Spleen (tissue), 11 donors: ENCODE results near the gene LYRM4. TPM values are rescaled to one million over a fixed set of nuclear protein-coding genes. Genes with fewer than 3 reads are reported as not detected.

Source experiments
- DNase-seq: peaks from one replicate; pipeline ENCODE4 v3.0.0-alpha.2; 2020
- H3K27ac ChIP-seq, 8 donors: fragments of 200-600 bp; sonication (generic) in 7 of 8; 1 replicate in 4 of 8; 2 replicates in 4 of 8; pipeline versions ENCODE4 v1.5.0 to v1.8.0; 2016 to 2021; ENCODE audit warnings: inconsistent platforms in 4 of 8, mild to moderate bottlenecking in 4 of 8, moderate library complexity in 1 of 8
- H3K27me3 ChIP-seq, 7 donors: fragments of 200-600 bp; sonication (generic) in 6 of 7; replicated peaks in 1 of 7; 1 replicate in 4 of 7; 2 replicates in 3 of 7; pipeline versions ENCODE4 v1.5.0 to v1.8.0; 2016 to 2021; ENCODE audit warnings: inconsistent platforms in 3 of 7, mild to moderate bottlenecking in 1 of 7
- H3K36me3 ChIP-seq, 6 donors: fragments of 200-600 bp; sonication (generic) in 5 of 6; 1 replicate in 4 of 6; 2 replicates in 2 of 6; pipeline versions ENCODE4 v1.5.0 to v1.8.0; 2016 to 2021; ENCODE audit warnings: inconsistent platforms in 2 of 6
- H3K4me1 ChIP-seq, 6 donors: fragments of 200-600 bp; sonication (generic) in 5 of 6; 1 replicate in 3 of 6; 2 replicates in 3 of 6; pipeline versions ENCODE4 v1.5.0 to v1.8.0; 2016 to 2021; ENCODE audit warnings: inconsistent platforms in 3 of 6
- H3K4me3 ChIP-seq, 8 donors: fragments of 200-600 bp; sonication (generic) in 7 of 8; 1 replicate in 4 of 8; 2 replicates in 4 of 8; pipeline versions ENCODE4 v1.5.0 to v1.8.0; 2016 to 2021; ENCODE audit warnings: inconsistent platforms in 4 of 8, mild to moderate bottlenecking in 4 of 8, moderate library complexity in 2 of 8
- H3K9me3 ChIP-seq, 8 donors: fragments of 200-600 bp; sonication (generic) in 7 of 8; 1 replicate in 4 of 8; 2 replicates in 4 of 8; pipeline versions ENCODE4 v1.5.0 to v1.8.0; 2016 to 2021; ENCODE audit warnings: inconsistent platforms in 4 of 8
- POLR2A ChIP-seq, 3 donors: fragments of 450-650 bp; IDR thresholded peaks; one replicate each; pipeline ENCODE4 v1.5.1; 2017; ENCODE audit warnings: antibody characterized with exemption in 3 of 3, mild to moderate bottlenecking in 1 of 3
- POLR2AphosphoS5 ChIP-seq, 3 donors: sonication (generic); formaldehyde crosslinking; IDR thresholded peaks; one replicate each; pipeline ENCODE4 v1.5.1; 2017; ENCODE audit warnings: antibody characterized with exemption in 3 of 3
- WGBS, 5 donors: extraction: QIAGEN DNeasy Blood & Tissue Kit in 3 of 5; methylation state at CpG; one replicate each; pipeline versions ENCODE4 v1.1.5 to v1.1.7; 2013 to 2018; 5-methylcytosine and 5-hydroxymethylcytosine counted together
- intact Hi-C: fragments of 100-400 bp; cut with DNase I; formaldehyde crosslinking; loops from one replicate; pipeline ENCODE4 v1.15.0; 2023; ENCODE audit warnings: low total_unique reads
- polyA plus RNA-seq, 3 donors: library from polyadenylated mRNA; stranded (reverse); fragments of 200-250 nt; gene quantifications; one replicate each; pipeline ENCODE4 v1.2.1, GENCODE V29; 2013
- total RNA-seq, 7 donors: library from RNA; depleted of rRNA in 3 of 7; stranded (reverse); fragments of >200 nt in 3 of 7; fragmentation: NEBNext Ultra II Directional in 4 of 7; extraction: Animal tissue kit (Norgen Biotek cat#: 25700) in 4 of 7; gene quantifications; one replicate each; pipeline versions ENCODE4 v1.1.0 to v1.2.1, GENCODE V29; 2016 to 2021
- TF ChIP-seq, protein P1 (sequence below), 11 experiments: fragments of 200-600 bp in 7 of 11; fragments of 450-650 bp in 4 of 11; sonication (generic) in 4 of 11; IDR thresholded peaks in 8 of 11; conservative IDR thresholded peaks in 3 of 11; 1 replicate in 7 of 11; 2 replicates in 4 of 11; pipeline versions ENCODE4 v1.4.0 to v1.8.0; 2016 to 2021; ENCODE audit warnings: antibody characterized with exemption in 11 of 11, inconsistent platforms in 4 of 11, mild to moderate bottlenecking in 1 of 11
- donor health status: healthy with polysubstance abuse.
- donor health status: DM: no; HTN: no; CAD: no; lungs with moderate emphysema.
- donor health status: DM: no; HTN: no; CAD: no.
- donor health status: Bipolar disorder and iron deficiency.
- donor health status: healthy.
- donor health status: DM: no; HTN: no; CAD: no.
- donor health status: DM: yes; HTN: yes; CAD: no.

LYRM4 gene
- total and polyA plus RNA-seq, 10 donors = 32.1 to 58.1 (median 38.7) TPM

DNA sequence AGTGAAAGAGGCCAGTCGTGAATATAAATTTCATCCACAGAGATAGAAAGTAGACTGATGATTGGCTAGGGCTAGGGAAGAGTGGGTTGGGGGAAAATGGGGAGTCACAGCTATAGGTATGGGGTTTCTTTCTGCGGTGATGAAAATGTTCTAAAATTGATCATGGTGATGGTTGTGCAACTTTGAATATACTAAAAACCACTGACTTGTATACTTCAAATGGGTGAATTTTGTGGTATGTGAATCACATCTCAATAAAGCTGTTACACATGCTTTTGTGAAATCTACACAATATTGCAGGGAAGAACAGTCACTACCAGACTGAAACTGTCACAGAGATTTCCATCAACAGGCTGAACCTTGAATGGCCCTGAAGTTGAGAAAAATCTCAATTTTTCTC lies 61.5 kb downstream of the LYRM4 start:
- Histone ChIP-seq H3K36me3 (peaks cover 0 to 13% (median 0%) of the 10 kb centered on the region in 6 donors), H3K4me3 (no peak overlapping the region), H3K4me1 (peaks cover 0 to 3% (median 1%) of the 10 kb centered on the region in 6 donors), H3K27ac (no peak overlapping the region), H3K9me3 (no peaks in the 10 kb centered on the region), H3K27me3 (no peaks in the 10 kb centered on the region)
- TF ChIP-seq, protein P1, sequence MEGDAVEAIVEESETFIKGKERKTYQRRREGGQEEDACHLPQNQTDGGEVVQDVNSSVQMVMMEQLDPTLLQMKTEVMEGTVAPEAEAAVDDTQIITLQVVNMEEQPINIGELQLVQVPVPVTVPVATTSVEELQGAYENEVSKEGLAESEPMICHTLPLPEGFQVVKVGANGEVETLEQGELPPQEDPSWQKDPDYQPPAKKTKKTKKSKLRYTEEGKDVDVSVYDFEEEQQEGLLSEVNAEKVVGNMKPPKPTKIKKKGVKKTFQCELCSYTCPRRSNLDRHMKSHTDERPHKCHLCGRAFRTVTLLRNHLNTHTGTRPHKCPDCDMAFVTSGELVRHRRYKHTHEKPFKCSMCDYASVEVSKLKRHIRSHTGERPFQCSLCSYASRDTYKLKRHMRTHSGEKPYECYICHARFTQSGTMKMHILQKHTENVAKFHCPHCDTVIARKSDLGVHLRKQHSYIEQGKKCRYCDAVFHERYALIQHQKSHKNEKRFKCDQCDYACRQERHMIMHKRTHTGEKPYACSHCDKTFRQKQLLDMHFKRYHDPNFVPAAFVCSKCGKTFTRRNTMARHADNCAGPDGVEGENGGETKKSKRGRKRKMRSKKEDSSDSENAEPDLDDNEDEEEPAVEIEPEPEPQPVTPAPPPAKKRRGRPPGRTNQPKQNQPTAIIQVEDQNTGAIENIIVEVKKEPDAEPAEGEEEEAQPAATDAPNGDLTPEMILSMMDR (IDR thresholded peaks at IDR 0.05 in 8 of 11, conservative IDR thresholded peaks at IDR 0.05 in 3 of 11) = no peak
- TF ChIP-seq POLR2AphosphoS5 (IDR thresholded peaks at IDR 0.05) (no peak), POLR2A (IDR thresholded peaks at IDR 0.05) (no peak)
- DNase-seq = no peak
- intact Hi-C loops = no loop called here
- WGBS, 5 donors = 79 to 94% (median 87%) methylated on average over 2 of the region's 2 CpGs

DNA sequence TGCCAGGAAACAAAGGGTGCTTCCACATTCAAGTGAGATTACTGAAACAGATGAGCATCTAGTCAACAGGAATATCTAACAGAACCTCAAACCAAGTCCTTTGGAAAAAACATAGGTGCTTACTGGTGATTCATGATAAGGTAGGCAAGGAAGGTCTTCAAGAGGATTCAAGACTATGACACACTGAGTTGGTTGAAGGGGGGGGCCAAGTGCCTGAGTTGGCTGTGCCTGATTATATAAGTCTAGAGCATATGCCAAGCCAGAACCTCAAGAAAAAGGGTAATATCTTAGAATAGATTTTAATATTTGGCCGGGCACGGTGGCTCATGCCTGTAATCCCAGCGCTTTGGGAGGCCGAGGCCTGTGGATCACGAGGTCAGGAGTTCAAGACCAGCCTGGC lies 63.7 kb downstream of the LYRM4 start:
- DNase-seq = no peak

DNA sequence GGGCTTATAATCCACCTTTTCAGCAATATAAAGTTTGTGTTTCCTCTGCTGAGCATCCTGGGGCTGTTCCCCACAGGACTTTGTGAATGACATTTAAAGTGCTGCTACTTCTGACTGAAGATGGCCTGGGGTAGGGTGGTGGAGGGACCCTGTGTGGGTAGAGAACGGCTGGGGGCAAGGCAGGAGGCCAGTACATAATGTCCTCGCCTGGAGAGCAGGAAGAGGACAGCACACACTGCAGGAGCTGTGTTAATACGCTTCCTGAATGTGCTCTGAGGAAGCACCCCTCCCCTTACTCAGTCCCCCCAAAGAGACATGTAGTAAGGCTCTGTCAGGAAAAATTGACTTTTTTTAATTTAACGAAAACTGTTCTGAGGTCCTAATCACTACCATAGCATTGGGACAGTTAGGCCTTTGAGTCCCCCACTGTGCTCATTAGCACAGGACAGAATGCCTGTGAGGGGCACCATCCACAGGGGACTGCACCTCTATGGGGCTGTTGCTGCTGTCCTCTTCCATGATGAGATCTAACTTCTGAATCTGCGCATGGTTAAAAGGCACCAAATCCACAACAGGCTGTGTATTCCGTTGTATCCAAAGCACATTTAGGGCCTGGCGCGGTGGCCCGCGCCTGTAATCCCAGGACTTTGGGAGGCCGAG lies 68.5 kb downstream of the LYRM4 start:
- H3K27ac ChIP-seq = no peak overlapping the region
- no peak for DNase-seq
- H3K9me3 ChIP-seq = no peaks in the 10 kb centered on the region
- H3K36me3 ChIP-seq = peaks cover 0 to 4% (median 0%) of the 10 kb centered on the region in 6 donors
- intact Hi-C loops = no loop called here
- 83 to 91% (median 87%) methylated on average over 11 of the region's 11 CpGs for WGBS, 5 donors
- TF ChIP-seq, protein P1 (IDR thresholded peaks at IDR 0.05 in 8 of 11, conservative IDR thresholded peaks at IDR 0.05 in 3 of 11) = no peak
- TF ChIP-seq POLR2AphosphoS5 (IDR thresholded peaks at IDR 0.05) (no peak), POLR2A (IDR thresholded peaks at IDR 0.05) (no peak)
- no peaks in the 10 kb centered on the region for H3K27me3 ChIP-seq
- H3K4me3 ChIP-seq = no peak overlapping the region
- no peaks in the 10 kb centered on the region for H3K4me1 ChIP-seq

More for the DNA sequence above, 63.7 kb downstream of the LYRM4 start:
- no peaks in the 10 kb centered on the region for H3K27me3 ChIP-seq
- no peak for TF ChIP-seq POLR2AphosphoS5 (IDR thresholded peaks at IDR 0.05)
- no peak for TF ChIP-seq POLR2A (IDR thresholded peaks at IDR 0.05)
- TF ChIP-seq, protein P1 (IDR thresholded peaks at IDR 0.05 in 8 of 11, conservative IDR thresholded peaks at IDR 0.05 in 3 of 11) = no peak
- H3K4me3 ChIP-seq = no peak overlapping the region
- intact Hi-C loops = no loop called here
- WGBS, 5 donors = 92 to 99% (median 96%) methylated on average over 5 of the region's 5 CpGs
- H3K9me3 ChIP-seq = no peaks in the 10 kb centered on the region
- no peak overlapping the region for H3K27ac ChIP-seq
- no peaks in the 10 kb centered on the region for H3K4me1 ChIP-seq
- peaks cover 0 to 11% (median 0%) of the 10 kb centered on the region in 6 donors for H3K36me3 ChIP-seq

DNA sequence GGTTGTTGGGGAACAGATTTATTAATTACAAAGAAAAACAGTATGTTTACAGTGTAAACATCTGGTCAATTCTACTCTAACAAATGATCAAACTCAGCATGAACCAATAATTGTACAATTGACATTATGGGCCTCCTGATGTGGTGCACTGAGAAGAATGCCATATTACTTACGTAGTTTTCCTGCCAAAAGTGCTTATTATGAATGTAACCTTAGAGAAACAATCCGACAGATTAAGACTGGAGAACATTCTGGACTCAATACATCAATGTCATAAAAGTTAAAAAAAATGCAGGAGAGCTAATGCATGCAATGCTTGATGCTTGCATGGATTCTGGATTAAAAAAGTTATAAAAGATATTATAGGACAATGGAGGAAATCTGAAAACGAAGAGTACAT lies 69.0 kb downstream of the LYRM4 start:
- Histone ChIP-seq H3K4me3 (no peak overlapping the region), H3K36me3 (peaks cover 0 to 4% (median 0%) of the 10 kb centered on the region in 6 donors), H3K4me1 (no peaks in the 10 kb centered on the region), H3K27me3 (no peaks in the 10 kb centered on the region), H3K27ac (no peak overlapping the region), H3K9me3 (no peaks in the 10 kb centered on the region)
- 91 to 94% (median 92%) methylated on average over 3 of the region's 3 CpGs for WGBS, 5 donors
- TF ChIP-seq POLR2A (IDR thresholded peaks at IDR 0.05) (no peak), POLR2AphosphoS5 (IDR thresholded peaks at IDR 0.05) (no peak)
- TF ChIP-seq, protein P1 (IDR thresholded peaks at IDR 0.05 in 8 of 11, conservative IDR thresholded peaks at IDR 0.05 in 3 of 11) = no peak
- DNase-seq = no peak
- intact Hi-C loops = no loop called here
